Mesothelial cell of epicardium (in vitro differentiated cells): ENCODE data around the gene TCERG1L. TPM values are rescaled to one million over a fixed set of nuclear protein-coding genes. Genes with fewer than 3 reads are reported as not detected.
"Not testable (repeated sequence)": the region's sequence is repeated elsewhere in the genome, so short reads cannot be mapped to it uniquely, and the experiment has no call there.

Source experiments
- DNase-seq, 2 experiments: peaks; one replicate each; pipeline ENCODE4 v3.0.0; 2021; ENCODE audit warnings: low spot score in 2 of 2; ENCODE audit not compliant: unreplicated experiment in 2 of 2
- H3K27ac Mint-ChIP-seq: 2 replicates; pipeline ENCODE4 v1.8.0; 2021; ENCODE audit warnings: mixed read lengths
- H3K27me3 Mint-ChIP-seq: 2 replicates; pipeline ENCODE4 v1.8.0; 2021; ENCODE audit warnings: low read depth, mixed read lengths
- H3K36me3 Mint-ChIP-seq: 2 replicates; pipeline ENCODE4 v1.8.0; 2021; ENCODE audit warnings: mixed read lengths
- H3K4me1 Mint-ChIP-seq: 2 replicates; pipeline ENCODE4 v1.8.0; 2021; ENCODE audit warnings: mixed read lengths
- H3K4me3 Mint-ChIP-seq: 2 replicates; pipeline ENCODE4 v1.8.0; 2021; ENCODE audit warnings: mild to moderate bottlenecking, moderate library complexity, mixed read lengths
- H3K9me3 Mint-ChIP-seq: 2 replicates; pipeline ENCODE4 v1.8.0; 2021; ENCODE audit warnings: mixed read lengths
- CTCF ChIP-seq: fragments of 200-600 bp; sonication (generic); IDR thresholded peaks from one replicate; pipeline ENCODE4 v1.5.0; 2021; ENCODE audit warnings: antibody characterized with exemption; ENCODE audit not compliant: unreplicated experiment
- total RNA-seq: library from RNA; stranded (reverse); gene quantifications from 3 replicates; pipeline ENCODE4 v1.2.1, GENCODE V29; 2021

Gene TCERG1L
- total RNA-seq, 1 donor from 2014 or later: 0.63 TPM

DNA sequence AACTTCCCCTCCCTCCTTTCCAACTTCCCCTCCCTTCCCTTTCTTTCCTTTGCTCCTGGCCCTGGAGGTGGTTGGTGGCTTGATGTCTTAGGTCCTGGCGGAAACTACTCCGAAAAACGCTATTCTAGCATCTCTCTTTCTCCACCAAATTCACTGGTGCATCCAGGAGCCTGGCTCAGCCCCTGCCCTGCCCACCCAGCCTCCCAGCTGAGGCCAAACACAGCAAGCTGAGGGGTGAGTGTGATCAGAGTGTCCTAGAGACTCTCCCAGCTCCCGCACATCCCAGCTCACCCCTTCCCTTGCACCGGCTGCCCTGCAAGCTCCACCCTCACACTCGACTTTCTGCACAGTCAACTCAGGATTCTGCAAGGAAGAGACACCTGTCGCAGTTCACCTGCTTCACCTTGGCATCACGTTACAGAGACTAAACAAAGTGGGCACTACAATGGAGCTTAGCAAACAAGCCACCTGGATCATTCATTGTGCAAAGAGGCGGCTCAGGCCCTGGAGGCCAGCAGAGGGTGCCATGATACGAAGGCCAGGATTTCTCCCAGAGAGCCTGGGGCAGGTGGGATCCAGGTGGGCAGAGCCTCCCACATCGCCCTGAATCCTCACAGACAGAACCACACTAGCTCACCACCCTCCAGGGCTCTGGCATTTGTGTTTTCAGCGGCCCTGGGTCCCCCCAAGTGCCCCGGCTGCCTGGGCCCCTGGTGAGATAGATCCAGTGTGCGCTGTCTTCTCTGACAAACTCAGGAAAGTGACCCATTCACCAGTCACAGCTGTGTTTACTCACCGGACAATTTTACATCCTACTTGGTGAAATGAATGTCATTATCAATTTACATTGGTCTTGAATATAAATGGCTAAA, 169.6 kb downstream of the TCERG1L start:
- DNase-seq: no peak
- no peak for TF ChIP-seq CTCF
- peaks cover 20% of the 10 kb centered on the region for H3K27me3 Mint-ChIP-seq
- peaks cover 13% of the 10 kb centered on the region for H3K4me1 Mint-ChIP-seq
- H3K4me3 Mint-ChIP-seq: no peak overlapping the region
- no peaks in the 10 kb centered on the region for H3K9me3 Mint-ChIP-seq
- no peak overlapping the region for H3K27ac Mint-ChIP-seq
- H3K36me3 Mint-ChIP-seq: no peaks in the 10 kb centered on the region

- no peak for DNase-seq
- H3K27ac Mint-ChIP-seq: no peak overlapping the region
- peaks cover 8% of the 10 kb centered on the region for H3K4me1 Mint-ChIP-seq
- no peak overlapping the region for H3K4me3 Mint-ChIP-seq
- no peaks in the 10 kb centered on the region for H3K36me3 Mint-ChIP-seq
- peaks cover 20% of the 10 kb centered on the region for H3K27me3 Mint-ChIP-seq
- TF ChIP-seq CTCF: no peak
- no peaks in the 10 kb centered on the region for H3K9me3 Mint-ChIP-seq
Measured at GRCh38 chr10:131141207-131141606, 170.3 kb downstream of the TCERG1L start.

- Mint-ChIP-seq H3K36me3 (no peaks in the 10 kb centered on the region), H3K4me1 (peaks cover 4% of the 10 kb centered on the region), H3K9me3 (no peaks in the 10 kb centered on the region), H3K4me3 (no peak overlapping the region), H3K27ac (no peak overlapping the region), H3K27me3 (peaks cover 19% of the 10 kb centered on the region)
- DNase-seq: no peak
- TF ChIP-seq CTCF: no peak
Measured at GRCh38 chr10:131140606-131141005, 170.9 kb downstream of the TCERG1L start.

GRCh38 chr10:131137223-131137622, 174.3 kb downstream of the TCERG1L start:
- Mint-ChIP-seq H3K27ac (no peak overlapping the region), H3K9me3 (no peaks in the 10 kb centered on the region), H3K4me1 (peaks cover 3% of the 10 kb centered on the region), H3K4me3 (no peak overlapping the region), H3K27me3 (peaks cover 16% of the 10 kb centered on the region), H3K36me3 (no peaks in the 10 kb centered on the region)
- DNase-seq: no peak
- no peak for TF ChIP-seq CTCF

GRCh38 chr10:131136336-131136735, 175.2 kb downstream of the TCERG1L start:
- not testable (repeated sequence) for H3K9me3 Mint-ChIP-seq, DNase-seq, H3K4me1 Mint-ChIP-seq, H3K27ac Mint-ChIP-seq, H3K4me3 Mint-ChIP-seq, H3K36me3 Mint-ChIP-seq
- peaks cover 15% of the 10 kb centered on the region for H3K27me3 Mint-ChIP-seq

GRCh38 chr10:131135716-131136115, 175.8 kb downstream of the TCERG1L start:
- H3K4me3 Mint-ChIP-seq: no peak overlapping the region
- peaks cover 16% of the 10 kb centered on the region for H3K4me1 Mint-ChIP-seq
- no peaks in the 10 kb centered on the region for H3K36me3 Mint-ChIP-seq
- H3K27ac Mint-ChIP-seq: no peak overlapping the region
- no peak for DNase-seq
- peaks cover 9% of the 10 kb centered on the region for H3K27me3 Mint-ChIP-seq
- no peak for TF ChIP-seq CTCF
- no peaks in the 10 kb centered on the region for H3K9me3 Mint-ChIP-seq
